Pancreas (tissue), 10 donors: ENCODE results near the gene NDUFS5. TPM values are rescaled to one million over a fixed set of nuclear protein-coding genes. Genes with fewer than 3 reads are reported as not detected.
"Not testable (repeated sequence)": the region's sequence is repeated elsewhere in the genome, so short reads cannot be mapped to it uniquely, and the experiment has no call there.

Source experiments
- ATAC-seq, 4 donors: fragments of 200-7000 bp; cut with Tn5 transposase; one replicate each; pipeline versions ENCODE4 v1.8.0 to v1.9.1; 2020; ENCODE audit warnings: mild to moderate bottlenecking in 4 of 4, moderate library complexity in 4 of 4
- DNase-seq, 6 donors: peaks; one replicate each; pipeline ENCODE4 v3.0.0-alpha.2; 2020
- FAIRE-seq: peaks from 2 replicates; lab custom pipeline; 2012; peaks lifted over from hg19 to GRCh38; lab: Jason Lieb, UNC
- H3K27ac ChIP-seq, 4 donors: fragments of 200-600 bp; sonication (generic); 1 replicate in 3 of 4; 2 replicates in 1 of 4; pipeline versions ENCODE4 v1.5.0 to v1.8.0; 2020
- H3K27me3 ChIP-seq, 4 donors: fragments of 200-600 bp; one replicate each; pipeline ENCODE4 v1.8.0; 2021
- H3K36me3 ChIP-seq, 3 donors: fragments of 200-600 bp; sonication (generic) in 1 of 3; one replicate each; pipeline versions ENCODE4 v1.5.0 to v1.8.0; 2020 to 2021
- H3K4me1 ChIP-seq, 3 donors: fragments of 200-600 bp; one replicate each; pipeline ENCODE4 v1.8.0; 2021
- H3K4me3 ChIP-seq, 4 donors: fragments of 200-600 bp; sonication (generic) in 2 of 4; one replicate each; pipeline versions ENCODE4 v1.5.0 to v1.8.0; 2020 to 2021
- H3K9me3 ChIP-seq, 4 donors: fragments of 200-600 bp; one replicate each; pipeline ENCODE4 v1.8.0; 2021
- WGBS, 2 donors: extraction: QIAGEN DNeasy Blood & Tissue Kit; methylation state at CpG; one replicate each; pipeline ENCODE4 v1.1.7; 2013; 5-methylcytosine and 5-hydroxymethylcytosine counted together
- intact Hi-C, 3 donors: fragments of 100-400 bp; cut with DNase I; formaldehyde crosslinking; loops; one replicate each; pipeline versions ENCODE4 v1.11.1 to v1.14.2; 2022
- polyA plus RNA-seq, 2 donors: library from polyadenylated mRNA; stranded (reverse); fragments of 200-250 nt; gene quantifications; one replicate each; pipeline ENCODE4 v1.2.3, GENCODE V29; 2013
- total RNA-seq, 6 donors: library from RNA; stranded (reverse); fragmentation: NEBNext Ultra II Directional in 4 of 6; extraction: Animal tissue kit (Norgen Biotek cat#: 25700) in 4 of 6; gene quantifications; one replicate each; pipeline versions ENCODE4 v1.2.1 to v1.2.4, GENCODE V29; 2021 to 2023
- TF ChIP-seq, protein P1 (sequence below), 4 donors: fragments of 200-600 bp; sonication (generic) in 3 of 4; IDR thresholded peaks; one replicate each; pipeline versions ENCODE4 v1.5.0 to v1.8.0; 2021; ENCODE audit warnings: antibody characterized with exemption in 4 of 4
- donor health status: healthy with polysubstance abuse.
- donor health status: DM: no; HTN: no; CAD: no; lungs with moderate emphysema.
- donor health status: DM: no; HTN: no; CAD: no.
- donor health status: control.
- donor health status: control.
- donor health status: Bipolar disorder and iron deficiency.
- donor health status: DM: yes; HTN: yes; CAD: no.
- donor health status: DM: no; HTN: no; CAD: no.
- donor health status: DM: no; HTN: no; CAD: no.
- donor health status: DM: yes; HTN: yes; CAD: no.

NDUFS5 gene
- total and polyA plus RNA-seq, 8 donors, result 52.2 to 319 (median 76.5) TPM

- Histone ChIP-seq H3K36me3 (no peaks in the 10 kb centered on the region), H3K4me3 (no peak overlapping the region), H3K27ac (no peak overlapping the region), H3K9me3 (no peaks in the 10 kb centered on the region), H3K4me1 (no peaks in the 10 kb centered on the region), H3K27me3 (no peaks in the 10 kb centered on the region)
- WGBS, 2 donors, result 76 to 77% methylated on average over 5 of the region's 5 CpGs
- intact Hi-C loops, result no loop called here
- TF ChIP-seq, protein P1, sequence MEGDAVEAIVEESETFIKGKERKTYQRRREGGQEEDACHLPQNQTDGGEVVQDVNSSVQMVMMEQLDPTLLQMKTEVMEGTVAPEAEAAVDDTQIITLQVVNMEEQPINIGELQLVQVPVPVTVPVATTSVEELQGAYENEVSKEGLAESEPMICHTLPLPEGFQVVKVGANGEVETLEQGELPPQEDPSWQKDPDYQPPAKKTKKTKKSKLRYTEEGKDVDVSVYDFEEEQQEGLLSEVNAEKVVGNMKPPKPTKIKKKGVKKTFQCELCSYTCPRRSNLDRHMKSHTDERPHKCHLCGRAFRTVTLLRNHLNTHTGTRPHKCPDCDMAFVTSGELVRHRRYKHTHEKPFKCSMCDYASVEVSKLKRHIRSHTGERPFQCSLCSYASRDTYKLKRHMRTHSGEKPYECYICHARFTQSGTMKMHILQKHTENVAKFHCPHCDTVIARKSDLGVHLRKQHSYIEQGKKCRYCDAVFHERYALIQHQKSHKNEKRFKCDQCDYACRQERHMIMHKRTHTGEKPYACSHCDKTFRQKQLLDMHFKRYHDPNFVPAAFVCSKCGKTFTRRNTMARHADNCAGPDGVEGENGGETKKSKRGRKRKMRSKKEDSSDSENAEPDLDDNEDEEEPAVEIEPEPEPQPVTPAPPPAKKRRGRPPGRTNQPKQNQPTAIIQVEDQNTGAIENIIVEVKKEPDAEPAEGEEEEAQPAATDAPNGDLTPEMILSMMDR (IDR thresholded peaks at IDR 0.05), result no peak
- ATAC-seq (no peak), DNase-seq (no peak), FAIRE-seq (no peak)
These were observed 8.9 kb upstream of the NDUFS5 start for GRCh38 chr1:39017266-39017665.

DNA sequence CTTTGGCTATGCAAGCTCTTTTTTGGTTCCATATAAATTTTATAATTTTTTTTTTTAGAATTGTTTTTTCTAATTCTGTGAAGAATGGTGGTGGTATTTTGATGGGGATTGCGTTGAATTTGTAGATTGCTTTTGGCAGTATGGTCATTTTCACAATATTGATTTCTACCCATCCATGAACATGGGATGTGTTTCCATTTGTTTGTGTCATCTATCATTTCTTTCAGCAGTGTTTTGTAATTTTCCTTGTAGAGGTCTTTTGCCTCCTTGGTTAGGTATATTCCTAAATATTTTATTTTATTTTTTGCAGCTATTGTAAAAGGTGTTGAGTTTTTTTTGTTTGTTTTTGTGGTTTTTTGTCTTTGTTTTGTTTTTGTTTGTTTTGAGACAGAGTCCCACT is 5.7 kb upstream of the NDUFS5 start:
- H3K27me3 ChIP-seq, ATAC-seq, H3K4me1 ChIP-seq, H3K4me3 ChIP-seq, intact Hi-C loops, H3K36me3 ChIP-seq, DNase-seq, H3K27ac ChIP-seq, FAIRE-seq, H3K9me3 ChIP-seq: not testable (repeated sequence)
- 52 to 79% methylated on average over 1 of the region's 1 CpG for WGBS, 2 donors

DNA sequence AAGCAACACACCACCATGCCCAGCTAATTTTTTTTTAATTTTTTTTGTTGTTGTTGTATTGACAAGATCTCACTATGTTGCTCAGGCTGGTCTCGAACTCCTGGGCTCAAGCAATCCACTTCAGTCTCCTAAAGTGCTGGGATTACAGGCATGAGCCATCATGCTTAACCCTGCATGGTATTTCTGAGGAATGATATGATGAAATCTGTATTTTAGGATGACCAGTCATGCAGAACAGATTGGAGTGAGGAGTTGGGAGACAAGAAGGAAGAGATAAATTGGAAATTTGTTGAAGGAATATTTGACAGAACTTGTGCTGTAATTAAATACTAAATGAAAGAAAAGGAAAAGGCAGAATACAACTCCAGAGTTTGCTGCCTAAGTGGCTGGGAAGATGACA is 4.7 kb upstream of the NDUFS5 start:
- Histone ChIP-seq H3K4me3 (no peak overlapping the region), H3K27ac (no peak overlapping the region), H3K4me1 (peaks cover 0 to 3% (median 0%) of the 10 kb centered on the region in 3 donors), H3K9me3 (no peaks in the 10 kb centered on the region), H3K36me3 (no peaks in the 10 kb centered on the region), H3K27me3 (no peaks in the 10 kb centered on the region)
- DNase-seq (no peak), FAIRE-seq (no peak), ATAC-seq (no peak)
- intact Hi-C loops, result no loop called here
- 42 to 49% methylated on average over 1 of the region's 1 CpG for WGBS, 2 donors
- TF ChIP-seq, protein P1 (IDR thresholded peaks at IDR 0.05), result no peak

DNA sequence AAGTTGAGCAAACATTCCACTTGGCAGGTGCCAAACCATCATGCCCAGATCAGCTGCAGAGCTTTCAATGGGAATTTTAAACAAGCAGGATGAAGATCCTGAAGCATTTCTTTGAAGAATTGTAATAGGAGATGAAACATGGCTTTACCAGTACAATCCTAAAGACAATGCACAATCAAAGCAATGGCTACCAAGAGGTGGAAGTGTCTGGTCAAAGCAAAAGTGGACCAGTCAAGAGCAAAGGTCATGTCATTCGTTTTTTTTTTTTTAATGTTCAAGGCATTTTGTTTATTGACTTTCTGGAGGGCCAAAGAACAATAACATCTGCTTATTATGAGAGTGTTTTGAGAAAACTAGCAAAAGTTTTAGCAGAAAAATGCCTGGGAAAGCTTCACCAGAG is 3.0 kb upstream of the NDUFS5 start:
- TF ChIP-seq, protein P1 (IDR thresholded peaks at IDR 0.05), result no peak
- no peaks in the 10 kb centered on the region for H3K27me3 ChIP-seq
- intact Hi-C loops, result no loop called here
- 29 to 34% methylated on average over 1 of the region's 1 CpG for WGBS, 2 donors
- no peaks in the 10 kb centered on the region for H3K9me3 ChIP-seq
- FAIRE-seq (no peak), DNase-seq (no peak), ATAC-seq (no peak)
- H3K36me3 ChIP-seq, result no peaks in the 10 kb centered on the region
- H3K4me3 ChIP-seq, result no peak overlapping the region
- peaks cover 0 to 3% (median 0%) of the 10 kb centered on the region in 3 donors for H3K4me1 ChIP-seq
- no peak overlapping the region for H3K27ac ChIP-seq

GRCh38 chr1:39026866-39027507 is 837 bp downstream of the NDUFS5 start:
- Histone ChIP-seq H3K4me1 (peaks cover 0 to 3% (median 0%) of the 10 kb centered on the region in 3 donors), H3K36me3 (peaks cover 0 to 10% (median 0%) of the 10 kb centered on the region in 3 donors), H3K27ac (peak overlapping the region; percentile 83 to 96 (median 94)), H3K27me3 (no peaks in the 10 kb centered on the region), H3K9me3 (no peaks in the 10 kb centered on the region), H3K4me3 (peak overlapping the region; percentile 55 to 75 (median 72))
- WGBS, 2 donors, result 34% methylated on average over 30 of the region's 30 CpGs
- FAIRE-seq (no peak), DNase-seq (no peak), ATAC-seq (peak in 1 of 4 donors; percentile 2)
- intact Hi-C loops, result no loop called here
- TF ChIP-seq, protein P1 (IDR thresholded peaks at IDR 0.05), result no peak
